Testis (tissue), 3 donors: Measurements from ENCODE around the gene CPT1B. TPM values are rescaled to one million over a fixed set of nuclear protein-coding genes. Genes with fewer than 3 reads are reported as not detected.

Source experiments
- DNase-seq: peaks from one replicate; pipeline ENCODE4 v3.0.0-alpha.2; 2019
- H3K27ac ChIP-seq, 2 donors: fragments of 200-600 bp; sonication (generic); one replicate each; pipeline ENCODE4 v1.5.1; 2019
- H3K27me3 ChIP-seq: fragments of 200-600 bp; sonication (generic); one replicate; pipeline ENCODE4 v1.5.1; 2019
- H3K36me3 ChIP-seq: fragments of 200-600 bp; sonication (generic); one replicate; pipeline ENCODE4 v1.5.1; 2017; ENCODE audit warnings: low read depth; ENCODE audit errors: missing control alignments
- H3K4me1 ChIP-seq: fragments of 200-600 bp; sonication (generic); one replicate; pipeline ENCODE4 v1.5.1; 2019
- H3K4me3 ChIP-seq, 2 donors: fragments of 200-600 bp; sonication (generic); one replicate each; pipeline ENCODE4 v1.5.1; 2017 to 2019
- H3K9me3 ChIP-seq: fragments of 200-600 bp; sonication (generic); one replicate; pipeline ENCODE4 v1.5.1; 2017
- CTCF ChIP-seq, 3 experiments: fragments of 450-650 bp in 2 of 3; fragments of 200-600 bp in 1 of 3; sonication (generic) in 1 of 3; IDR thresholded peaks; one replicate each; pipeline ENCODE4 v1.5.1; 2016 to 2019; ENCODE audit warnings: antibody characterized with exemption in 3 of 3, mild to moderate bottlenecking in 2 of 3, moderate library complexity in 1 of 3
- POLR2A ChIP-seq: fragments of 450-650 bp; IDR thresholded peaks from one replicate; pipeline ENCODE4 v1.6.1; 2017; ENCODE audit warnings: antibody characterized with exemption, mild to moderate bottlenecking, moderate library complexity
- WGBS, 2 donors: methylation state at CpG; one replicate each; pipeline ENCODE4 v1.1.5; 2018; 5-methylcytosine and 5-hydroxymethylcytosine counted together
- intact Hi-C: fragments of 100-400 bp; cut with DNase I; formaldehyde crosslinking; loops from one replicate; pipeline ENCODE4 v1.15.1; 2023; ENCODE audit warnings: low total_unique reads
- polyA plus RNA-seq: library from polyadenylated mRNA; stranded (reverse); fragments of 350-450 nt; fragmentation: Illumina TruSeq; extraction: RNeasy Lipid Tissue Mini Kit (QIAGEN cat#74804); gene quantifications from one replicate; pipeline ENCODE4 v1.2.3, GENCODE V29; 2014; ENCODE audit warnings: low read depth, low replicate concordance; ENCODE audit not compliant: insufficient read depth
- total RNA-seq, 2 donors: library from RNA; depleted of rRNA; stranded (reverse); fragments of >200 nt; gene quantifications; one replicate each; pipeline ENCODE4 v1.2.3, GENCODE V29; 2016

CPT1B gene
- total and polyA plus RNA-seq, 3 donors from 2014 or later, result 103 to 224 (median 123) TPM

- Histone ChIP-seq H3K9me3 (no peaks in the 10 kb centered on the region), H3K4me3 (peak overlapping the region; percentile 73 to 81), H3K36me3 (no peaks in the 10 kb centered on the region), H3K4me1 (peaks cover 29% of the 10 kb centered on the region), H3K27ac (peak overlapping the region in 1 of 2 donors; percentile 87), H3K27me3 (no peaks in the 10 kb centered on the region)
- intact Hi-C loops, result no loop called here
- TF ChIP-seq CTCF (IDR thresholded peaks at IDR 0.05) (no peak), POLR2A (no peak)
- WGBS, 2 donors, result 36 to 53% methylated on average over 27 to 28 of the region's 29 CpGs
- no peak for DNase-seq
Observed at GRCh38 chr22:50526834-50527801, 51.1 kb downstream of the CPT1B start.

- Histone ChIP-seq H3K9me3 (no peaks in the 10 kb centered on the region), H3K36me3 (no peaks in the 10 kb centered on the region), H3K4me3 (peak overlapping the region; percentile 73 to 81), H3K4me1 (peaks cover 25% of the 10 kb centered on the region), H3K27ac (peak overlapping the region; percentile 62 to 87), H3K27me3 (no peaks in the 10 kb centered on the region)
- TF ChIP-seq CTCF (IDR thresholded peaks at IDR 0.05) (peak; percentile 23 to 68 (median 63)), POLR2A (no peak)
- 4 to 16% methylated on average over 6 to 44 of the region's 77 CpGs for WGBS, 2 donors
- DNase-seq, result peak; percentile 70
- intact Hi-C loops, result no loop called here
Observed at GRCh38 chr22:50526108-50526833, 52.0 kb downstream of the CPT1B start.

- intact Hi-C loops, result no loop called here
- Histone ChIP-seq H3K4me1 (peaks cover 24% of the 10 kb centered on the region), H3K4me3 (peak overlapping the region; percentile 73 to 81), H3K36me3 (no peaks in the 10 kb centered on the region), H3K9me3 (no peaks in the 10 kb centered on the region), H3K27me3 (no peaks in the 10 kb centered on the region), H3K27ac (peak overlapping the region; percentile 62 to 87)
- WGBS, 2 donors, result no CpG with 5 or more reads among the region's 33 CpGs
- no peak for DNase-seq
- no peak for TF ChIP-seq CTCF (IDR thresholded peaks at IDR 0.05)
- no peak for TF ChIP-seq POLR2A
Observed at GRCh38 chr22:50525858-50526107, 52.4 kb downstream of the CPT1B start.

- no peaks in the 10 kb centered on the region for H3K9me3 ChIP-seq
- TF ChIP-seq CTCF (IDR thresholded peaks at IDR 0.05) (peak in 1 of 3 experiments; percentile 39), POLR2A (no peak)
- WGBS, 2 donors, result 1 to 2% methylated on average over 19 to 54 of the region's 84 CpGs
- no peaks in the 10 kb centered on the region for H3K27me3 ChIP-seq
- no peaks in the 10 kb centered on the region for H3K36me3 ChIP-seq
- peaks cover 19% of the 10 kb centered on the region for H3K4me1 ChIP-seq
- intact Hi-C loops, result no loop called here
- peak within 1 kb of the TSS; percentile 73 to 81 for H3K4me3 ChIP-seq
- peak within 1 kb of the TSS; percentile 62 to 87 for H3K27ac ChIP-seq
- DNase-seq, result peak; percentile 96
Observed at GRCh38 chr22:50525104-50525857, 52.9 kb downstream of the CPT1B start, which contains the start of gene SCO2. TSS of gene SCO2 (minus strand) at chr22:50525598. CDS start at chr22:50524411, 1,187 bp downstream.
